IPS-20b (cell line): ENCODE data around the gene METRN.

Experiments used
- H3K27ac ChIP-seq: one replicate; pipeline ENCODE4 v1.5.1; 2013; ENCODE audit warnings: low read length
- H3K27me3 ChIP-seq: 2 replicates; pipeline ENCODE4 v1.6.1; 2013; ENCODE audit warnings: mild to moderate bottlenecking, low read length, inconsistent platforms; ENCODE audit not compliant: insufficient read depth
- H3K36me3 ChIP-seq: 2 replicates; pipeline ENCODE4 v1.6.1; 2013; ENCODE audit warnings: low read depth, mild to moderate bottlenecking, inconsistent platforms, low read length, moderate library complexity; ENCODE audit not compliant: insufficient read depth
- H3K4me1 ChIP-seq: 2 replicates; pipeline ENCODE4 v1.6.1; 2013; ENCODE audit warnings: mild to moderate bottlenecking, control low read depth, inconsistent platforms, low read length, moderate library complexity; ENCODE audit not compliant: insufficient read depth
- H3K4me3 ChIP-seq: 2 replicates; pipeline ENCODE4 v1.5.1; 2013; ENCODE audit warnings: mild to moderate bottlenecking, low read length, inconsistent platforms
- H3K9ac ChIP-seq: 2 replicates; pipeline ENCODE4 v1.6.1; 2013; ENCODE audit warnings: low read depth, mild to moderate bottlenecking, inconsistent platforms, low read length, moderate library complexity
- H3K9me3 ChIP-seq: 2 replicates; pipeline ENCODE4 v1.6.1; 2013; ENCODE audit warnings: mild to moderate bottlenecking, low read depth, low read length, inconsistent platforms; ENCODE audit not compliant: insufficient read depth

METRN gene

GRCh38 chr16:672851-673250 is 42.1 kb upstream of the METRN start:
- Histone ChIP-seq H3K36me3 (peaks cover 49% of the 10 kb centered on the region), H3K4me3 (no peak overlapping the region)

GRCh38 chr16:673399-673991 is 41.4 kb upstream of the METRN start:
- Histone ChIP-seq H3K36me3 (peaks cover 49% of the 10 kb centered on the region), H3K27me3 (peaks cover 15% of the 10 kb centered on the region; the same call in 1 of the 2 replicates), H3K27ac (no peak overlapping the region), H3K4me1 (peaks cover 3% of the 10 kb centered on the region; the same call in 1 of the 2 replicates), H3K9ac (no peak overlapping the region), H3K9me3 (no peaks in the 10 kb centered on the region), H3K4me3 (no peak overlapping the region)

More at GRCh38 chr16:672851-673250, 42.1 kb upstream of the METRN start:
- Histone ChIP-seq H3K9me3 (no peaks in the 10 kb centered on the region), H3K27me3 (peaks cover 15% of the 10 kb centered on the region; the same call in 1 of the 2 replicates), H3K4me1 (peaks cover 3% of the 10 kb centered on the region; the same call in 1 of the 2 replicates), H3K9ac (no peak overlapping the region), H3K27ac (no peak overlapping the region)

- H3K4me3 ChIP-seq: peak overlapping the region; percentile 69; the same call in 1 of the 2 replicates
- no peak overlapping the region for H3K9ac ChIP-seq
- peaks cover 45% of the 10 kb centered on the region for H3K36me3 ChIP-seq
These were observed 40.6 kb upstream of the METRN start for GRCh38 chr16:674214-674881.

GRCh38 chr16:674968-675883 is 39.7 kb upstream of the METRN start, which contains the start of gene RHBDL1:
Gene RHBDL1 (plus strand): TSS chr16:675671. CDS start chr16:675791, 120 bp downstream.
- Histone ChIP-seq H3K27ac (no peak within 1 kb of the TSS), H3K36me3 (peaks cover 36% of the 10 kb centered on the region), H3K27me3 (peaks cover 15% of the 10 kb centered on the region; the same call in 1 of the 2 replicates), H3K4me3 (peak within 1 kb of the TSS; percentile 69), H3K4me1 (peaks cover 3% of the 10 kb centered on the region; the same call in 1 of the 2 replicates), H3K9ac (no peak within 1 kb of the TSS; the same call in 1 of the 2 replicates), H3K9me3 (no peaks in the 10 kb centered on the region)

More at GRCh38 chr16:674214-674881, 40.6 kb upstream of the METRN start:
- Histone ChIP-seq H3K4me1 (peaks cover 3% of the 10 kb centered on the region; the same call in 1 of the 2 replicates), H3K9me3 (no peaks in the 10 kb centered on the region), H3K27me3 (peaks cover 15% of the 10 kb centered on the region; the same call in 1 of the 2 replicates), H3K27ac (no peak overlapping the region)

GRCh38 chr16:675884-676564 is 38.9 kb upstream of the METRN start:
- Histone ChIP-seq H3K27me3 (peaks cover 15% of the 10 kb centered on the region; the same call in 1 of the 2 replicates), H3K36me3 (peaks cover 28% of the 10 kb centered on the region), H3K4me1 (peaks cover 3% of the 10 kb centered on the region; the same call in 1 of the 2 replicates), H3K9me3 (no peaks in the 10 kb centered on the region), H3K4me3 (peak overlapping the region; percentile 69; the same call in 1 of the 2 replicates), H3K27ac (no peak overlapping the region), H3K9ac (no peak overlapping the region)

- Histone ChIP-seq H3K9me3 (no peaks in the 10 kb centered on the region), H3K27me3 (peaks cover 15% of the 10 kb centered on the region; the same call in 1 of the 2 replicates), H3K36me3 (peaks cover 25% of the 10 kb centered on the region), H3K4me3 (no peak overlapping the region), H3K4me1 (peaks cover 3% of the 10 kb centered on the region; the same call in 1 of the 2 replicates), H3K9ac (no peak overlapping the region), H3K27ac (no peak overlapping the region)
These were observed 38.4 kb upstream of the METRN start for GRCh38 chr16:676565-676902.

- H3K4me1 ChIP-seq: peaks cover 3% of the 10 kb centered on the region; the same call in 1 of the 2 replicates
- no peaks in the 10 kb centered on the region for H3K9me3 ChIP-seq
- H3K36me3 ChIP-seq: peaks cover 27% of the 10 kb centered on the region
- no peak overlapping the region for H3K4me3 ChIP-seq
- peaks cover 15% of the 10 kb centered on the region; the same call in 1 of the 2 replicates for H3K27me3 ChIP-seq
- no peak overlapping the region for H3K27ac ChIP-seq
- H3K9ac ChIP-seq: no peak overlapping the region
These were observed 38.0 kb upstream of the METRN start for GRCh38 chr16:676913-677312.

GRCh38 chr16:677316-678190 is 37.4 kb upstream of the METRN start:
- Histone ChIP-seq H3K9ac (no peak overlapping the region), H3K27ac (no peak overlapping the region), H3K4me3 (no peak overlapping the region), H3K9me3 (no peaks in the 10 kb centered on the region), H3K4me1 (peaks cover 3% of the 10 kb centered on the region; the same call in 1 of the 2 replicates), H3K27me3 (peaks cover 15% of the 10 kb centered on the region; the same call in 1 of the 2 replicates), H3K36me3 (peaks cover 27% of the 10 kb centered on the region)

GRCh38 chr16:678209-678857 is 36.6 kb upstream of the METRN start:
- no peak overlapping the region for H3K27ac ChIP-seq
- no peaks in the 10 kb centered on the region for H3K9me3 ChIP-seq
- no peak overlapping the region for H3K4me3 ChIP-seq
- H3K9ac ChIP-seq: no peak overlapping the region
- H3K4me1 ChIP-seq: peaks cover 3% of the 10 kb centered on the region; the same call in 1 of the 2 replicates
- peaks cover 15% of the 10 kb centered on the region; the same call in 1 of the 2 replicates for H3K27me3 ChIP-seq
- H3K36me3 ChIP-seq: peaks cover 26% of the 10 kb centered on the region
